Measurements from ENCODE around the gene OR8B8. TPM values are rescaled to one million over a fixed set of nuclear protein-coding genes. Genes with fewer than 3 reads are reported as not detected.

Gene OR8B8
- total RNA-seq, 5 donors from 2014 or later (not counting 1 experiment from before 2014, with no cell fraction given), result not detected

DNA sequence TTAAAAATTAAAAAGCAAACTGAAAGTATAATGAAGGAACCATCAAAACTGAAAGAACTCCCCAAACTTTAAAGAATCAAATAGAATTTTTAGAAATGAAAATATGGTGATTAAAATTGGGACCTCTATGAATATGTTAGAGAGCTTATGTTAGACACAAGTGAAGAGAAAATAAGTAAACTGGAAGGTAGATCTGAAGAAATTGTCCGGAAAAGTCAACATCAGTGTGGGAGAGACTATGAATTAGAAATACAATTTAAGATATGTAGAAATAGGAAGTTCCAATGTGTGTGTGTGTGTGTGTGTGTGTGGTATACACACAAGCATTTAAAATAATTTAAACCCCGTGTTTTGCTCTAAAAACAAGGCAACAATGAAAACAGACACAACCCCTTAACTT lies 15.9 kb downstream of the OR8B8 start:
- peaks cover 0 to 2% of the 10 kb centered on the region in 2 experiments for H3K27me3 ChIP-seq (replicated peaks in 1 of 2; ENCODE audit: control insufficient read depth in 2 of 2, extremely low read depth in 1 of 2, insufficient read depth in 2 of 2, low read length in 1 of 2)
- POLR2A ChIA-PET, result no interaction called here
- H3K9me3 ChIP-seq, result no peaks in the 10 kb centered on the region
- no peaks in the 10 kb centered on the region for H3K4me1 ChIP-seq (ENCODE audit: control insufficient read depth in 1 of 2, extremely low read depth in 1 of 2, insufficient read depth in 2 of 2, low read length in 2 of 2)
- H3K27ac ChIP-seq (ENCODE audit: low read length), result no peak overlapping the region
- ATAC-seq (replicated peaks in 1 of 4), result no peak
- H3K4me3 Mint-ChIP-seq, result no peak overlapping the region
- CTCF ChIA-PET, result interaction anchor here in 1 of 2 donors (1.1 kb wide), 1 partner anchor 28 kb away, joined by 4 read pairs; no protein-coding TSS in a partner anchor
- no peaks in the 10 kb centered on the region for H3K4me1 Mint-ChIP-seq
- H3K36me3 ChIP-seq (ENCODE audit: control insufficient read depth in 2 of 2, extremely low read depth in 1 of 2, insufficient read depth in 1 of 2, low read length in 1 of 2), result no peaks in the 10 kb centered on the region
- DNase-seq, result no peak
- peaks cover 0 to 5% (median 4%) of the 10 kb centered on the region in 3 donors for H3K9me3 Mint-ChIP-seq
- H3K27me3 Mint-ChIP-seq, result peaks cover 0 to 6% of the 10 kb centered on the region in 2 donors
- H3K27ac Mint-ChIP-seq, result no peak overlapping the region
- no peak overlapping the region for H3K4me3 ChIP-seq (ENCODE audit: control insufficient read depth in 1 of 2, extremely low read depth in 1 of 2, low read length in 1 of 2)
- H3K36me3 Mint-ChIP-seq, result no peaks in the 10 kb centered on the region
- no CpG with 5 or more reads among the region's 2 CpGs for WGBS (ENCODE audit: insufficient coverage)

DNA sequence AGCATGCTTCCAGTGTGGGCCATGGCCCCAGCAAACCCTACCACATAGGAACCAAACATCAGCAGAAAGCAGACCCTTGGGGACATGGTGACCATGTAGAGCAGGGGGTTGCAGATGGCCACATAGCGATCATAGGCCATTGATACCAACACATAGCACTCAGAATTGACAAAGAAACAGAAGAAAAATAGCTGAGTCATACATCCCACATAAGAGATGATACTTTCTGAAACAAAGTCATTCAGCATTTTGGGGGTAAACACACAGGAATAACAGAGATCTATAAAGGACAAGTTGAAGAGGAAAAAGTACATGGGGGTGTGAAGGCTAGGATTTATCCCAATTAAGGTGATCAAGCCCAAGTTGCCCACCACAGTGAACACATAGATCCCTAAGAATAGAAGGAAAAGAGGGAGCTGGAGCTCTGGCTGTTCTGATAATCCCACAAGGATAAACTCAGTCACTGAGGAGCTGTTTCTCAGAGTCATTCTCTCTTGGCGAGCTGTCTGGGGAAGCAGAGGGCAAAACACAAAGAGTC lies 21.0 kb downstream of the OR8B8 start, which contains the start of gene OR8B4:
Gene OR8B4, minus strand, starts transcription at position 488 of the 538 bp plus-strand sequence. Its CDS starts 0 bp downstream, at position 488.
- Histone ChIP-seq H3K36me3 (ENCODE audit: control insufficient read depth in 2 of 2, extremely low read depth in 1 of 2, insufficient read depth in 1 of 2, low read length in 1 of 2) (no peaks in the 10 kb centered on the region), H3K27ac (ENCODE audit: low read length) (no peak within 1 kb of the TSS), H3K4me3 (ENCODE audit: control insufficient read depth in 1 of 2, extremely low read depth in 1 of 2, low read length in 1 of 2) (no peak within 1 kb of the TSS), H3K4me1 (ENCODE audit: control insufficient read depth in 1 of 2, extremely low read depth in 1 of 2, insufficient read depth in 2 of 2, low read length in 2 of 2) (no peaks in the 10 kb centered on the region), H3K27me3 (replicated peaks in 1 of 2; ENCODE audit: control insufficient read depth in 2 of 2, extremely low read depth in 1 of 2, insufficient read depth in 2 of 2, low read length in 1 of 2) (peaks cover 4 to 13% of the 10 kb centered on the region in 2 experiments), H3K9me3 (no peaks in the 10 kb centered on the region)
- Mint-ChIP-seq H3K27me3 (peaks cover 2 to 30% of the 10 kb centered on the region in 2 donors), H3K4me1 (no peaks in the 10 kb centered on the region), H3K27ac (no peak within 1 kb of the TSS), H3K4me3 (no peak within 1 kb of the TSS), H3K9me3 (peaks cover 0 to under 1% (median under 1%) of the 10 kb centered on the region in 3 donors), H3K36me3 (no peaks in the 10 kb centered on the region)
- 71% methylated on average over 1 of the region's 2 CpGs for WGBS (ENCODE audit: insufficient coverage)
- ChIA-PET CTCF (interaction anchor here in 1 of 2 donors (0.6 kb wide), 1 partner anchor 16 kb away, joined by 3 read pairs; no protein-coding TSS in a partner anchor), POLR2A (no interaction called here)
- ATAC-seq (replicated peaks in 1 of 4) (no peak), DNase-seq (no peak)

DNA sequence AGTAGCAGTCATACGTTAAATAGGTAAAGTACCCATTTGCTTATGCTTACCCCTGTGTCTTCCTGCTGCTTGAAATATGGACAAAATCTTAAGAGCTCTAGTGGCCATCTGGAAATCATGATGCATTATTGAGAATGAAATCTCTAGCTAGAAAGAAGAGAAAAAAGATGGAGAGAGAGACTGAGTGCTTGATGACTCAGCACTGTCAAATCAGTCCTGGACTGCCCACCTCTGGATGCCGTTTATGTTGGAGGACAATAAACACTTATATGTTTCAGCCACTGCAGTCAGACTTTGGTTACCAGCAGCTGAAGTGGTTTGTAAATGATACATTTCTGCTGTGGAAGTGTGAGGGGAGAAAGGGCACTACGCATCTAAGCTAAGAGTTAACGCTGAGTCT lies 24.5 kb downstream of the OR8B8 start:
- ChIA-PET CTCF (interaction anchor here in 1 of 2 donors (0.6 kb wide), 1 partner anchor 72 kb away, joined by 4 read pairs; no protein-coding TSS in a partner anchor), POLR2A (no interaction called here)
- peaks cover 6 to 30% of the 10 kb centered on the region in 2 donors for H3K27me3 Mint-ChIP-seq
- WGBS (ENCODE audit: insufficient coverage), result 75% methylated on average over 2 of the region's 4 CpGs
- H3K27ac Mint-ChIP-seq, result no peak overlapping the region
- ATAC-seq (replicated peaks in 1 of 4) (no peak), DNase-seq (no peak)
- H3K27me3 ChIP-seq (replicated peaks in 1 of 2; ENCODE audit: control insufficient read depth in 2 of 2, extremely low read depth in 1 of 2, insufficient read depth in 2 of 2, low read length in 1 of 2), result peaks cover 4 to 13% of the 10 kb centered on the region in 2 experiments
- peaks cover 0 to 4% (median 0%) of the 10 kb centered on the region in 3 donors for H3K9me3 Mint-ChIP-seq
- H3K4me3 ChIP-seq (ENCODE audit: control insufficient read depth in 1 of 2, extremely low read depth in 1 of 2, low read length in 1 of 2), result no peak overlapping the region
- no peaks in the 10 kb centered on the region for H3K4me1 ChIP-seq (ENCODE audit: control insufficient read depth in 1 of 2, extremely low read depth in 1 of 2, insufficient read depth in 2 of 2, low read length in 2 of 2)
- no peak overlapping the region for H3K27ac ChIP-seq (ENCODE audit: low read length)
- H3K9me3 ChIP-seq, result no peaks in the 10 kb centered on the region
- H3K4me1 Mint-ChIP-seq, result no peaks in the 10 kb centered on the region
- no peaks in the 10 kb centered on the region for H3K36me3 Mint-ChIP-seq
- H3K36me3 ChIP-seq (ENCODE audit: control insufficient read depth in 2 of 2, extremely low read depth in 1 of 2, insufficient read depth in 1 of 2, low read length in 1 of 2), result no peaks in the 10 kb centered on the region
- H3K4me3 Mint-ChIP-seq, result no peak overlapping the region

DNA sequence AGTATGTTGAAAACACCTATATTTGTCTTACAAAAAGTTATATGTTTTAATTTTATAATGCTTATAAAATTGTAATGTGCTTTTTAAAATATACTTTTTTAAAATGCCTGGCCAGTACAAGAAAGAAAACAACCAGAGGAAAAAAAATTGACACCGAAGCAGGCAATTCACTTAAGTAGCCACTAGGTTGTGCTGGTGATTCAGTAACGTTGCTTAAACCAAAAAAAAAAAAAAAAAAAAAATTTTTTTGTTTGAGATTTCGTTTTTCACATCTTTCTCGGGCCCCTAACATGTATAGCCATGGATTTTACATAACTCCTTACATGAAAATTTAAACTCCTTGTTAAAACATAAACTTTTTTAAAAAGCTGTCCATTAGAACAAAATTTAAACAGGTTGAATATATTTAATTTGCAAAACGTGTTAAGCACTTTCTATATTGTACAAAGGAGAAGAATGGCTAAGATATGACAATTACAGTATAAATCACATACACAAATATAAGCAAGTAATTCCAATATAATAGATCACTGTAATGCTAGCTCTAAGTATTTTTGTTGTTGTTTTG lies 30.1 kb downstream of the OR8B8 start:
- Histone ChIP-seq H3K4me3 (ENCODE audit: control insufficient read depth in 1 of 2, extremely low read depth in 1 of 2, low read length in 1 of 2) (no peak overlapping the region), H3K27ac (ENCODE audit: low read length) (no peak overlapping the region), H3K4me1 (ENCODE audit: control insufficient read depth in 1 of 2, extremely low read depth in 1 of 2, insufficient read depth in 2 of 2, low read length in 2 of 2) (no peaks in the 10 kb centered on the region), H3K36me3 (ENCODE audit: control insufficient read depth in 2 of 2, extremely low read depth in 1 of 2, insufficient read depth in 1 of 2, low read length in 1 of 2) (no peaks in the 10 kb centered on the region), H3K9me3 (no peaks in the 10 kb centered on the region), H3K27me3 (replicated peaks in 1 of 2; ENCODE audit: control insufficient read depth in 2 of 2, extremely low read depth in 1 of 2, insufficient read depth in 2 of 2, low read length in 1 of 2) (peaks cover 4 to 8% of the 10 kb centered on the region in 2 experiments)
- POLR2A ChIA-PET, result no interaction called here
- Mint-ChIP-seq H3K4me3 (no peak overlapping the region), H3K9me3 (peaks cover 0 to 4% (median 0%) of the 10 kb centered on the region in 3 donors), H3K36me3 (no peaks in the 10 kb centered on the region), H3K27ac (no peak overlapping the region), H3K27me3 (peaks cover 4 to 19% of the 10 kb centered on the region in 2 donors), H3K4me1 (no peaks in the 10 kb centered on the region)
- no CpG with 5 or more reads among the region's 5 CpGs for WGBS (ENCODE audit: insufficient coverage)
- ATAC-seq (replicated peaks in 1 of 4) (no peak), DNase-seq (peak in 1 of 35 experiments; percentile 31)
- CTCF ChIA-PET, result interaction anchor here (0.7 to 1.4 kb wide), 7 partner anchors 13 to 473 kb away, joined by 3 to 12 read pairs (median 5); no protein-coding TSS in a partner anchor

DNA sequence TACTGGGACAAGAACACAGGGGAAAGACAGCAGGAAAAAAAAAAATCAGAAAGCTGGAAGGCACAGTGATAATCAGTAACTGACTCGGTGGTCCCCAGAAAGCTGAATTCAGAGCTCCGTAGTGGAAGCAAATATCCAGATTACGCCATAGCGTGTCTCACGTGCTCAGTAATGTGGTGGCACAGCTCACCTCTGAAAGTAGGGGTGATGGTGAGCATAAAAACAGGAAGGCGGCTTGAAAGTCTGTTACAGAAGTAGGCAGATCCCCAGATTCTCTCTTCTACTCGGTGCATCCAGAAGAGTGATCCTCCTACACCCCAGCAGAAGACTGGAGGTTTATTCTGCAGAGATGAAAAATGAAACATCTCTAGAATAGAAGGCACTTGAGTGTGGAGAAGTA lies 35.6 kb downstream of the OR8B8 start:
- no peaks in the 10 kb centered on the region for H3K9me3 Mint-ChIP-seq
- ATAC-seq (replicated peaks in 1 of 4) (no peak), DNase-seq (no peak)
- ChIA-PET CTCF (no interaction called here), POLR2A (no interaction called here)
- H3K4me1 Mint-ChIP-seq, result peaks cover 0 to 5% (median 0%) of the 10 kb centered on the region in 3 donors
- Histone ChIP-seq H3K36me3 (ENCODE audit: control insufficient read depth in 2 of 2, extremely low read depth in 1 of 2, insufficient read depth in 1 of 2, low read length in 1 of 2) (no peaks in the 10 kb centered on the region), H3K27me3 (replicated peaks in 1 of 2; ENCODE audit: control insufficient read depth in 2 of 2, extremely low read depth in 1 of 2, insufficient read depth in 2 of 2, low read length in 1 of 2) (peaks cover 0 to 5% of the 10 kb centered on the region in 2 experiments), H3K4me1 (ENCODE audit: control insufficient read depth in 1 of 2, extremely low read depth in 1 of 2, insufficient read depth in 2 of 2, low read length in 2 of 2) (no peaks in the 10 kb centered on the region), H3K4me3 (ENCODE audit: control insufficient read depth in 1 of 2, extremely low read depth in 1 of 2, low read length in 1 of 2) (no peak overlapping the region), H3K27ac (ENCODE audit: low read length) (no peak overlapping the region), H3K9me3 (no peaks in the 10 kb centered on the region)
- WGBS (ENCODE audit: insufficient coverage), result 78% methylated on average over 3 of the region's 7 CpGs
- no peak overlapping the region for H3K27ac Mint-ChIP-seq
- no peak overlapping the region for H3K4me3 Mint-ChIP-seq
- H3K36me3 Mint-ChIP-seq, result no peaks in the 10 kb centered on the region
- peaks cover 1 to 39% of the 10 kb centered on the region in 2 donors for H3K27me3 Mint-ChIP-seq

DNA sequence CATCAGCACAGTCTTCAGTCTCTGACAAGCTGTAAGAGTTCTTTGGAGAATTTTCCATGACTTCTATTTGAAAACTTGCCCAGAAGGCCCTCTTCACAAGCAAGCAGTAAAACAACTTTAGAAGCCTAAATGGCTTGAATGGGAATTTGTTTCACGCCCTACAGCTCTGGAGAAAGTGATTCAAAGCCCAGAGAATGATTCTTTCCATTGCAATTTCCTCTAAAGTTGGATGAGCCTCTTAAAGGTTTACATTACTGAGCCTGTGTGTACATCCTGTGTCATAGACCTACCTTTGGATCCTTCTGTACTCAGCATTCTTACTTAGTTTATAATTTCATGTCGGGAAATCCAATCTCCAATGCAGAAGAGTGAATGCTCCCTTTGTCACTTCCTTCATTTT lies 39.9 kb downstream of the OR8B8 start:
- H3K4me3 Mint-ChIP-seq, result no peak overlapping the region
- no peak overlapping the region for H3K4me3 ChIP-seq (ENCODE audit: control insufficient read depth in 1 of 2, extremely low read depth in 1 of 2, low read length in 1 of 2)
- H3K4me1 Mint-ChIP-seq, result peaks cover 0 to 5% (median 2%) of the 10 kb centered on the region in 3 donors
- no peak for ATAC-seq (replicated peaks in 1 of 4)
- no peaks in the 10 kb centered on the region for H3K36me3 ChIP-seq (ENCODE audit: control insufficient read depth in 2 of 2, extremely low read depth in 1 of 2, insufficient read depth in 1 of 2, low read length in 1 of 2)
- H3K36me3 Mint-ChIP-seq, result no peaks in the 10 kb centered on the region
- no peaks in the 10 kb centered on the region for H3K27me3 ChIP-seq (replicated peaks in 1 of 2; ENCODE audit: control insufficient read depth in 2 of 2, extremely low read depth in 1 of 2, insufficient read depth in 2 of 2, low read length in 1 of 2)
- no peak overlapping the region for H3K27ac ChIP-seq (ENCODE audit: low read length)
- no peak overlapping the region for H3K27ac Mint-ChIP-seq
- H3K4me1 ChIP-seq (ENCODE audit: control insufficient read depth in 1 of 2, extremely low read depth in 1 of 2, insufficient read depth in 2 of 2, low read length in 2 of 2), result no peaks in the 10 kb centered on the region
- no peak for DNase-seq
- no peaks in the 10 kb centered on the region for H3K9me3 ChIP-seq
- H3K27me3 Mint-ChIP-seq, result peaks cover 1 to 26% of the 10 kb centered on the region in 2 donors
- 100% methylated on average over 1 of the region's 2 CpGs for WGBS (ENCODE audit: insufficient coverage)
- ChIA-PET CTCF (no interaction called here), POLR2A (no interaction called here)
- no peaks in the 10 kb centered on the region for H3K9me3 Mint-ChIP-seq
